ENCODE results near the gene DCC. TPM values are rescaled to one million over a fixed set of nuclear protein-coding genes. Genes with fewer than 3 reads are reported as not detected.

The DCC gene
- total RNA-seq, 3 donors from 2014 or later (not counting 1 experiment from before 2014, with no cell fraction given), result not detected

DNA sequence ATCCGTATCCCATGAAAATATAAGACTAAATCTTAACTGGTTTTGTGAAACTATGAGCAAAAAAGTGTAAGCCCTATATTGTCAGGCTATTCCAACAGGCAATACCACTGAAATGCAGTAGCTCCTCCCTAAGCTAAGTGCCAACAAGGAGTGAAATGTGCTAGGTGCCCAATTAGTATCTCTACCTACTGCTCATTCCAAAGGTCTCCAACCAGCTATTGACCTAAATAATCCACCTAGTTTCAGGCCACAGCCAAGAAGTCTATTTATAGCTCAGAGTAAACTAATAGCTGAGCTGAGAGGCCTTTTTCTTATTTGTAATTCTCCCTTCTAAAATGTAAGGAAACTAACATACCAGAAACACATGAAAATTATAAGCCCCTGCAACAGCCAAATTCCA lies 482.2 kb downstream of the DCC start:
- H3K4me1 Mint-ChIP-seq, result no peaks in the 10 kb centered on the region
- ATAC-seq (no peak), DNase-seq (no peak)
- no peak overlapping the region for H3K27ac Mint-ChIP-seq
- TF ChIP-seq, protein P1, sequence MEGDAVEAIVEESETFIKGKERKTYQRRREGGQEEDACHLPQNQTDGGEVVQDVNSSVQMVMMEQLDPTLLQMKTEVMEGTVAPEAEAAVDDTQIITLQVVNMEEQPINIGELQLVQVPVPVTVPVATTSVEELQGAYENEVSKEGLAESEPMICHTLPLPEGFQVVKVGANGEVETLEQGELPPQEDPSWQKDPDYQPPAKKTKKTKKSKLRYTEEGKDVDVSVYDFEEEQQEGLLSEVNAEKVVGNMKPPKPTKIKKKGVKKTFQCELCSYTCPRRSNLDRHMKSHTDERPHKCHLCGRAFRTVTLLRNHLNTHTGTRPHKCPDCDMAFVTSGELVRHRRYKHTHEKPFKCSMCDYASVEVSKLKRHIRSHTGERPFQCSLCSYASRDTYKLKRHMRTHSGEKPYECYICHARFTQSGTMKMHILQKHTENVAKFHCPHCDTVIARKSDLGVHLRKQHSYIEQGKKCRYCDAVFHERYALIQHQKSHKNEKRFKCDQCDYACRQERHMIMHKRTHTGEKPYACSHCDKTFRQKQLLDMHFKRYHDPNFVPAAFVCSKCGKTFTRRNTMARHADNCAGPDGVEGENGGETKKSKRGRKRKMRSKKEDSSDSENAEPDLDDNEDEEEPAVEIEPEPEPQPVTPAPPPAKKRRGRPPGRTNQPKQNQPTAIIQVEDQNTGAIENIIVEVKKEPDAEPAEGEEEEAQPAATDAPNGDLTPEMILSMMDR (IDR thresholded peaks at IDR 0.05), result no peak
- intact Hi-C loops (cut with micrococcal nuclease), result no loop called here
- H3K27ac ChIP-seq (ENCODE audit: low read length), result no peak overlapping the region
- H3K36me3 ChIP-seq (ENCODE audit: control insufficient read depth, insufficient read depth, low read length), result no peaks in the 10 kb centered on the region
- H3K4me3 ChIP-seq (ENCODE audit: low read length), result no peak overlapping the region
- H3K27me3 ChIP-seq (ENCODE audit: control insufficient read depth, insufficient read depth, low read length), result no peaks in the 10 kb centered on the region
- H3K4me1 ChIP-seq (ENCODE audit: control insufficient read depth, insufficient read depth, low read length), result no peaks in the 10 kb centered on the region
- H3K4me3 Mint-ChIP-seq, result no peak overlapping the region
- H3K27me3 Mint-ChIP-seq (ENCODE audit: low read depth in 2 of 2), result no peaks in the 10 kb centered on the region
- no peaks in the 10 kb centered on the region for H3K9me3 ChIP-seq (ENCODE audit: control insufficient read depth, insufficient read depth, low read length)
- H3K36me3 Mint-ChIP-seq, result no peaks in the 10 kb centered on the region
- no CpG with 5 or more reads among the region's 1 CpG for WGBS (ENCODE audit: insufficient coverage)
- H3K9me3 Mint-ChIP-seq, result peaks cover 10 to 12% of the 10 kb centered on the region in 2 donors

DNA sequence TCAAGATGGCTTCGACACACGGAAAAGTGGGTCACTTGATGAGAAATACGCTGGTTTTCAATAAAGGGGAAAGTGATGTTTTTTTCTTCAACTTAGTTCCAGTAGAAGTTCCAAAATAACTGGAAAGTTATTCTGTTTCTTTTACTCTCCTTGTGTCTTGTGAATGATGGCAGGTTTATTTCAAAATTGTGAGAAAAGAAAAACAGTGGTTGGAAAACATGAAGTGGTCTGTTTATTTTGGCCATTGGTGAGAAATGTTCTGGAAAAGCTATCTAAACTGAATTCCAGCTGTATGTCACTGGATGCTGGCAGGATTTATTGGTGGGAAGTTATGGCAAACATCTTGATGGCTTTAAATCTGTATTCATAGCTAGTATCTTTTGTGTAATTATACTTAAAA lies 484.1 kb downstream of the DCC start:
- Mint-ChIP-seq H3K4me1 (no peaks in the 10 kb centered on the region), H3K4me3 (no peak overlapping the region), H3K27ac (no peak overlapping the region), H3K36me3 (no peaks in the 10 kb centered on the region), H3K27me3 (ENCODE audit: low read depth in 2 of 2) (no peaks in the 10 kb centered on the region), H3K9me3 (peaks cover 12 to 14% of the 10 kb centered on the region in 2 donors)
- no peak for DNase-seq
- Histone ChIP-seq H3K4me3 (ENCODE audit: low read length) (no peak overlapping the region), H3K4me1 (ENCODE audit: control insufficient read depth, insufficient read depth, low read length) (no peaks in the 10 kb centered on the region), H3K27ac (ENCODE audit: low read length) (no peak overlapping the region), H3K36me3 (ENCODE audit: control insufficient read depth, insufficient read depth, low read length) (no peaks in the 10 kb centered on the region), H3K9me3 (ENCODE audit: control insufficient read depth, insufficient read depth, low read length) (no peaks in the 10 kb centered on the region), H3K27me3 (ENCODE audit: control insufficient read depth, insufficient read depth, low read length) (no peaks in the 10 kb centered on the region)
- TF ChIP-seq, protein P1 (IDR thresholded peaks at IDR 0.05), result no peak
- no peak for ATAC-seq
- WGBS (ENCODE audit: insufficient coverage), result 80% methylated on average over 3 of the region's 3 CpGs
- intact Hi-C loops (cut with micrococcal nuclease), result no loop called here

DNA sequence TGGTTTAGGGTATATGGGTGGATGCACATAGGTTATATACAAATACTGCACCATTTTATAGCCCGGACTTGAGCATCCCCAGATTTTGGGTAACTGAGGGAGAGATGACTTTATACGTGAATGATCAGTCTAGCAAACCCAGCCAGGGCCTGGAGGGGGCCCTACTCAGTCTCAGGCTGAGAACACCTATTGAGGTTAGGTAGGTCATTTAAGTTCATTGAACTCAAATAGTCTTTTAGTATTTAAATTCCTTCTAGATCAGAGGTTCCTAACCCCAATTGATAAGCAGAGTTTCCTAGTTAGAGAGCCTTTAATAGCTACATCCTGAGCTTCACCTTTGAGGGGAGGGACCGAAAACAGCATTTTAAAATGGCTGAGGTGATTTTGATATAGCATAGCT lies 487.0 kb downstream of the DCC start:
- TF ChIP-seq, protein P1 (IDR thresholded peaks at IDR 0.05), result no peak
- no peaks in the 10 kb centered on the region for H3K36me3 ChIP-seq (ENCODE audit: control insufficient read depth, insufficient read depth, low read length)
- H3K27me3 Mint-ChIP-seq (ENCODE audit: low read depth in 2 of 2), result no peaks in the 10 kb centered on the region
- ATAC-seq (no peak), DNase-seq (no peak)
- H3K27ac ChIP-seq (ENCODE audit: low read length), result no peak overlapping the region
- H3K9me3 Mint-ChIP-seq, result peaks cover 11 to 20% of the 10 kb centered on the region in 2 donors
- H3K4me3 Mint-ChIP-seq, result no peak overlapping the region
- H3K27ac Mint-ChIP-seq, result no peak overlapping the region
- intact Hi-C loops (cut with micrococcal nuclease), result no loop called here
- no peaks in the 10 kb centered on the region for H3K4me1 Mint-ChIP-seq
- no peaks in the 10 kb centered on the region for H3K9me3 ChIP-seq (ENCODE audit: control insufficient read depth, insufficient read depth, low read length)
- no peaks in the 10 kb centered on the region for H3K4me1 ChIP-seq (ENCODE audit: control insufficient read depth, insufficient read depth, low read length)
- peaks cover 7% of the 10 kb centered on the region for H3K36me3 Mint-ChIP-seq
- WGBS (ENCODE audit: insufficient coverage), result 84% methylated on average over 2 of the region's 3 CpGs
- no peaks in the 10 kb centered on the region for H3K27me3 ChIP-seq (ENCODE audit: control insufficient read depth, insufficient read depth, low read length)
- no peak overlapping the region for H3K4me3 ChIP-seq (ENCODE audit: low read length)

DNA sequence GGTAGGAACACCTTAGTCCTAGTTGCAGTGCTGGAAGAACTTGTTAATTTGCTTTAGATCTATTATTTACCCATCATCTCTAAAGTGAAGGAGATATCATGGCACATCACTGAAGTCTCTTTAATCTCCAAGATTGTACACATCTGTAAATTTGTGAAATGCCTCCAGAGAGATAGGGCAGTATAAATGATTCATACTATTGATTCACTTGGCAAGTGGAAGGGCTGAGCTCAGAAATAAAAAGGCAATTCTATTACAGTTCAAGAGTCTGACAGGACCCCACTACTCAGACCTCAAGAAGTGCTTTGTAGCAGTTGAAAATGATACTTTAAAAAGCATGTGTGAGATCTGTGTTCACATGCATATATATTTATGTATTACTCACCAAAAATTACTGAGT lies 489.3 kb downstream of the DCC start:
- Histone ChIP-seq H3K4me3 (ENCODE audit: low read length) (no peak overlapping the region), H3K4me1 (ENCODE audit: control insufficient read depth, insufficient read depth, low read length) (no peaks in the 10 kb centered on the region), H3K9me3 (ENCODE audit: control insufficient read depth, insufficient read depth, low read length) (no peaks in the 10 kb centered on the region), H3K36me3 (ENCODE audit: control insufficient read depth, insufficient read depth, low read length) (no peaks in the 10 kb centered on the region), H3K27ac (ENCODE audit: low read length) (no peak overlapping the region), H3K27me3 (ENCODE audit: control insufficient read depth, insufficient read depth, low read length) (no peaks in the 10 kb centered on the region)
- ATAC-seq (no peak), DNase-seq (no peak)
- H3K27me3 Mint-ChIP-seq (ENCODE audit: low read depth in 2 of 2), result no peaks in the 10 kb centered on the region
- intact Hi-C loops (cut with micrococcal nuclease), result no loop called here
- H3K27ac Mint-ChIP-seq, result no peak overlapping the region
- TF ChIP-seq, protein P1 (IDR thresholded peaks at IDR 0.05), result no peak
- H3K36me3 Mint-ChIP-seq, result peaks cover 7% of the 10 kb centered on the region
- no peaks in the 10 kb centered on the region for H3K4me1 Mint-ChIP-seq
- peaks cover 8 to 17% of the 10 kb centered on the region in 2 donors for H3K9me3 Mint-ChIP-seq
- H3K4me3 Mint-ChIP-seq, result no peak overlapping the region
